Epithelial cell of proximal tubule (primary cell): ENCODE data around the gene SLIT2. TPM values are rescaled to one million over a fixed set of nuclear protein-coding genes. Genes with fewer than 3 reads are reported as not detected.
A peak's percentile ranks its signal among the peaks of the same experiment; 100 is the strongest.

Experiments used
- DNase-seq: peaks from one replicate; pipeline ENCODE4 v3.0.0-alpha.2; 2011; ENCODE audit warnings: low read depth
- H3K4me3 ChIP-seq: 2 replicates; pipeline ENCODE4 v1.5.1; 2011; ENCODE audit warnings: low read depth, mild to moderate bottlenecking, low read length
- total RNA-seq: library from RNA; depleted of rRNA; stranded (reverse); fragments of >200 nt; gene quantifications from 2 replicates; pipeline ENCODE4 v1.2.3, GENCODE V29; 2015
- TF ChIP-seq, protein P1 (sequence below): conservative IDR thresholded peaks from 2 replicates; pipeline ENCODE4 v1.5.1; 2012; ENCODE audit warnings: low read depth, mild to moderate bottlenecking, low read length

Gene SLIT2
- total RNA-seq, 1 donor from 2014 or later = 1.4 TPM

- TF ChIP-seq, protein P1, sequence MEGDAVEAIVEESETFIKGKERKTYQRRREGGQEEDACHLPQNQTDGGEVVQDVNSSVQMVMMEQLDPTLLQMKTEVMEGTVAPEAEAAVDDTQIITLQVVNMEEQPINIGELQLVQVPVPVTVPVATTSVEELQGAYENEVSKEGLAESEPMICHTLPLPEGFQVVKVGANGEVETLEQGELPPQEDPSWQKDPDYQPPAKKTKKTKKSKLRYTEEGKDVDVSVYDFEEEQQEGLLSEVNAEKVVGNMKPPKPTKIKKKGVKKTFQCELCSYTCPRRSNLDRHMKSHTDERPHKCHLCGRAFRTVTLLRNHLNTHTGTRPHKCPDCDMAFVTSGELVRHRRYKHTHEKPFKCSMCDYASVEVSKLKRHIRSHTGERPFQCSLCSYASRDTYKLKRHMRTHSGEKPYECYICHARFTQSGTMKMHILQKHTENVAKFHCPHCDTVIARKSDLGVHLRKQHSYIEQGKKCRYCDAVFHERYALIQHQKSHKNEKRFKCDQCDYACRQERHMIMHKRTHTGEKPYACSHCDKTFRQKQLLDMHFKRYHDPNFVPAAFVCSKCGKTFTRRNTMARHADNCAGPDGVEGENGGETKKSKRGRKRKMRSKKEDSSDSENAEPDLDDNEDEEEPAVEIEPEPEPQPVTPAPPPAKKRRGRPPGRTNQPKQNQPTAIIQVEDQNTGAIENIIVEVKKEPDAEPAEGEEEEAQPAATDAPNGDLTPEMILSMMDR = no peak
- no peak overlapping the region for H3K4me3 ChIP-seq
- no peak for DNase-seq
These were observed 46.8 kb downstream of the SLIT2 start for GRCh38 chr4:20298455-20298854.

DNA sequence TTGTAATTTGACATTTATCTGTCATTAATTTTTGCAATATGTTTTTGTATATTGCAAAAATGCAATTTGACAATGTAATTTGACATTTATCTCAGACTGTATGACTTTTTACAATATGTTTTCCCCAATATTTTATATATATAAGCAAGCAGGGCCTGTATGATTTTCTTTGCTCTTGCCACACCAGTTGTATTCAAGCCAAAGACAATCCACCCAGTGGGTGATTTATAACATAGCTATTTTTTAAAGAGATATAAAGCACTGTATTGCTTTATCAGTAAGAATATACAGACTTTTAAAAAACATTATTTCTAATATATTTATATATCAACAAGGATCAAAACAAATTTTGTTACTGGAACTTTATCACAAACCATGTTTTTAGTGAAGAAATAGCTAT, 47.3 kb downstream of the SLIT2 start:
- DNase-seq = no peak
- TF ChIP-seq, protein P1 = no peak
- no peak overlapping the region for H3K4me3 ChIP-seq

- no peak overlapping the region for H3K4me3 ChIP-seq
- TF ChIP-seq, protein P1 = peak; percentile 73
- no peak for DNase-seq
These were observed 47.8 kb downstream of the SLIT2 start for GRCh38 chr4:20299515-20299914.

- TF ChIP-seq, protein P1 = no peak
- no peak for DNase-seq
- H3K4me3 ChIP-seq = no peak overlapping the region
These were observed 49.5 kb downstream of the SLIT2 start for GRCh38 chr4:20301161-20301560.
